ENCODE results near the gene GSG1L. TPM values are rescaled to one million over a fixed set of nuclear protein-coding genes. Genes with fewer than 3 reads are reported as not detected.

The GSG1L gene
- total and polyA plus RNA-seq, 2 experiments from 2014 or later = not detected

GRCh38 chr16:27769561-27770255 lies 293.8 kb downstream of the GSG1L start:
- Histone ChIP-seq H3K9me3 (ENCODE audit: low read depth) (no peaks in the 10 kb centered on the region), H3K4me2 (no peak overlapping the region), H3K4me1 (ENCODE audit: insufficient read depth) (no peaks in the 10 kb centered on the region), H2AFZ (no peak overlapping the region), H3K9me2 (replicated peaks; ENCODE audit: insufficient read depth) (no peaks in the 10 kb centered on the region), H3K27ac (no peak overlapping the region), H3K79me2 (no peaks in the 10 kb centered on the region), H3K4me3 (no peak overlapping the region), H3K27me3 (no peaks in the 10 kb centered on the region), H4K20me1 (ENCODE audit: insufficient read depth, poor library complexity, severe bottlenecking) (no peaks in the 10 kb centered on the region), H3K36me3 (replicated peaks; ENCODE audit: insufficient read depth, low read depth) (no peaks in the 10 kb centered on the region)
- DNase-seq (ENCODE audit: low spot score) = no peak
- 87% methylated on average over 27 of the region's 27 CpGs for WGBS (ENCODE audit: low lambda C conversion rate, missing lambda C conversion rate)
- TF ChIP-seq EZH2 (IDR thresholded peaks at IDR 0.05; ENCODE audit: borderline replicate concordance) = no peak
- TF ChIP-seq EZH2phosphoT487 (IDR thresholded peaks at IDR 0.05; ENCODE audit: low read depth, severe bottlenecking, unreplicated experiment) = no peak
- TF ChIP-seq CTCF (IDR thresholded peaks at IDR 0.05; ENCODE audit: poor library complexity) = no peak

DNA sequence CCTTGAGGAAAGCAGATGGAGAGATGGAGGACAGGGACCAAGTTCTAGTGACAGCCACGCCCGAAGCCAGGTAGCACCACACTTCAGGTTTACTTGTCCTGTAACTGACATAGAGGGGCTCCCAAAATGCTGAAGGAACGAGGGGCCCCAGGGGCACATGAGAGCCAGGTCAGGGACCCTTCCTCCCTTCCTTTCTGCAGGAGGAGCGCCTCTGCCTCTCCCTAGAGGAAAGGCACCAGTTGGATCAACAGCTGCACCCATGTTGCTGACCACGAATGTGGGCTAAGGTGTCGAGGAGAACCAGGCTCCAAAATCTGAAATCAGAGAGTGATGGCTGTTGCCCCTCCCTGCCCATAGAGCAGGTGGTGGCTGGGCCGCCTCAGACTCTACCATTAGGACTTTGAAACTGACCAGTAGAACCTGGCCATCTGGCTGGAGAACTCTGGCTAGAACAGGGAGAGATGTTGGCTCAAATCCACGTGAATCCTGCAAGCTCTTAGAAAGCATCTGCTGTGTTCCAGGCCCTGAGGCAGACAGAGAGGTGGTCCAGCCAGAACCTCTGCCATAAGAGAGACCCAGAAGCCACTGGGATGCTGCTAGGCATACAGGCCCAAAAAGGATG lies 294.8 kb downstream of the GSG1L start:
- TF ChIP-seq CTCF (IDR thresholded peaks at IDR 0.05; ENCODE audit: poor library complexity) (no peak), EZH2phosphoT487 (IDR thresholded peaks at IDR 0.05; ENCODE audit: low read depth, severe bottlenecking, unreplicated experiment) (no peak), EZH2 (IDR thresholded peaks at IDR 0.05; ENCODE audit: borderline replicate concordance) (no peak)
- Histone ChIP-seq H3K36me3 (replicated peaks; ENCODE audit: insufficient read depth, low read depth) (no peaks in the 10 kb centered on the region), H3K27me3 (no peaks in the 10 kb centered on the region), H2AFZ (no peak overlapping the region), H3K4me3 (no peak overlapping the region), H3K4me1 (ENCODE audit: insufficient read depth) (no peaks in the 10 kb centered on the region), H3K9me3 (ENCODE audit: low read depth) (no peaks in the 10 kb centered on the region), H3K27ac (no peak overlapping the region), H3K4me2 (no peak overlapping the region), H4K20me1 (ENCODE audit: insufficient read depth, poor library complexity, severe bottlenecking) (no peaks in the 10 kb centered on the region), H3K9me2 (replicated peaks; ENCODE audit: insufficient read depth) (no peaks in the 10 kb centered on the region), H3K79me2 (no peaks in the 10 kb centered on the region)
- no peak for DNase-seq (ENCODE audit: low spot score)
- WGBS (ENCODE audit: low lambda C conversion rate, missing lambda C conversion rate) = 94% methylated on average over 8 of the region's 8 CpGs

DNA sequence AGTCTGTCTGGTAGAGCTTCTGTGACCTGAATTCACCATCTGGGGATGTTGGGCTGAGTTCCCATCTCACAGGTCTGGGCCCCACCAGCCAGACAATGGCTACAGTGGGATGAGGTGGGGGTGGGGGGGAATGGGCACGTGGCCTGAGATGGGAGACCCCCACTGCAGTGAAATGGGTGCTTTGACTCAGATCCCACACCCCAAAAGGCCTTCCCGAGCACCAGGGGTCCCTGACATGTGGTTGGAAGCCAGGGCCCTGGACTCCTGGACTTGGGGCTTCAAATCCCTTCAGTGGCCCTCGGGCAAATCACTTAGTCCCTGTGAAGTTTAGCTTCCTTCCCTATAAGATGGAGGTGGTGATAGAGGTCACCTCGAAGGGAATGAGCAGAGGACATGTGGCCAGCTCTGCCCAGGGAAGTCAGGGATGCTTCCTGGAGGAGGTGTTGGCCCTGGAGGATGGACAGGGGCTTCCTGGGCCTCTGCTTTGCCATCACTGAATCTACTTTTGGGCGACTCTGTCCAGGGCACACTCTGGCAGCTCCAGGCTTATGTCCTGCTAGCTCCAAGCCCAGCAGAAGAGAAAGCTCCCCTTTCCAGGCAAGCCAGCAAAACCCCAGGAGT lies 295.4 kb downstream of the GSG1L start:
- no peaks in the 10 kb centered on the region for H3K27me3 ChIP-seq
- no peaks in the 10 kb centered on the region for H3K9me3 ChIP-seq (ENCODE audit: low read depth)
- no peak overlapping the region for H2AFZ ChIP-seq
- H3K4me1 ChIP-seq (ENCODE audit: insufficient read depth) = no peaks in the 10 kb centered on the region
- H3K4me3 ChIP-seq = no peak overlapping the region
- H3K79me2 ChIP-seq = no peaks in the 10 kb centered on the region
- no peaks in the 10 kb centered on the region for H3K36me3 ChIP-seq (replicated peaks; ENCODE audit: insufficient read depth, low read depth)
- no peak overlapping the region for H3K27ac ChIP-seq
- H3K9me2 ChIP-seq (replicated peaks; ENCODE audit: insufficient read depth) = no peaks in the 10 kb centered on the region
- DNase-seq (ENCODE audit: low spot score) = no peak
- no peak overlapping the region for H3K4me2 ChIP-seq
- 85% methylated on average over 5 of the region's 5 CpGs for WGBS (ENCODE audit: low lambda C conversion rate, missing lambda C conversion rate)
- no peak for TF ChIP-seq EZH2phosphoT487 (IDR thresholded peaks at IDR 0.05; ENCODE audit: low read depth, severe bottlenecking, unreplicated experiment)
- TF ChIP-seq EZH2 (IDR thresholded peaks at IDR 0.05; ENCODE audit: borderline replicate concordance) = no peak
- no peak for TF ChIP-seq CTCF (IDR thresholded peaks at IDR 0.05; ENCODE audit: poor library complexity)
- no peaks in the 10 kb centered on the region for H4K20me1 ChIP-seq (ENCODE audit: insufficient read depth, poor library complexity, severe bottlenecking)
